MG63 (cell line): ENCODE results near the gene MTHFR. TPM values are rescaled to one million over a fixed set of nuclear protein-coding genes. Genes with fewer than 3 reads are reported as not detected.

Experiments
- DNase-seq: peaks from one replicate; pipeline ENCODE4 v3.0.0-alpha.2; 2020
- H3K27me3 ChIP-seq: fragments of 250-450 bp; sonication (Bioruptor Pico); 2 replicates; pipeline ENCODE4 v1.5.1; 2020; ENCODE audit warnings: mild to moderate bottlenecking, moderate library complexity
- H3K36me3 ChIP-seq: fragments of 250-450 bp; sonication (Bioruptor Pico); 2 replicates; pipeline ENCODE4 v1.5.1; 2020; ENCODE audit warnings: mild to moderate bottlenecking, moderate library complexity
- H3K4me3 ChIP-seq: fragments of 250-450 bp; sonication (Bioruptor Pico); 2 replicates; pipeline ENCODE4 v1.5.1; 2020; ENCODE audit warnings: mild to moderate bottlenecking, moderate library complexity
- H3K9me3 ChIP-seq: fragments of 250-450 bp; sonication (Bioruptor Pico); 2 replicates; pipeline ENCODE4 v1.5.1; 2020; ENCODE audit warnings: mild to moderate bottlenecking, moderate library complexity
- total RNA-seq: library from RNA; depleted of rRNA; stranded (reverse); fragments of >200 nt; shearing (Covaris generic); gene quantifications from 2 replicates; pipeline ENCODE4 v1.2.3, GENCODE V29; 2014; ENCODE audit warnings: low replicate concordance

MTHFR gene
- total RNA-seq, 1 experiment from 2014 or later = 7.8 TPM

- Histone ChIP-seq H3K27me3 (no peaks in the 10 kb centered on the region), H3K36me3 (no peaks in the 10 kb centered on the region), H3K4me3 (no peak overlapping the region), H3K9me3 (no peaks in the 10 kb centered on the region)
- no peak for DNase-seq
These were observed 26.7 kb downstream of the MTHFR start for GRCh38 chr1:11778844-11779623.

GRCh38 chr1:11778336-11778735, 27.4 kb downstream of the MTHFR start:
- H3K4me3 ChIP-seq = no peak overlapping the region
- no peaks in the 10 kb centered on the region for H3K36me3 ChIP-seq
- H3K27me3 ChIP-seq = no peaks in the 10 kb centered on the region
- no peaks in the 10 kb centered on the region for H3K9me3 ChIP-seq
- no peak for DNase-seq

- no peaks in the 10 kb centered on the region for H3K27me3 ChIP-seq
- H3K9me3 ChIP-seq = no peaks in the 10 kb centered on the region
- no peak for DNase-seq
- no peaks in the 10 kb centered on the region for H3K36me3 ChIP-seq
- H3K4me3 ChIP-seq = no peak overlapping the region
These were observed 28.0 kb downstream of the MTHFR start for GRCh38 chr1:11777658-11778322.

GRCh38 chr1:11774753-11775152, 31.0 kb downstream of the MTHFR start:
- Histone ChIP-seq H3K9me3 (no peaks in the 10 kb centered on the region), H3K27me3 (no peaks in the 10 kb centered on the region), H3K4me3 (no peak overlapping the region), H3K36me3 (no peaks in the 10 kb centered on the region)
- DNase-seq = no peak

- Histone ChIP-seq H3K36me3 (no peaks in the 10 kb centered on the region), H3K27me3 (no peaks in the 10 kb centered on the region), H3K9me3 (no peaks in the 10 kb centered on the region), H3K4me3 (no peak overlapping the region)
- DNase-seq = no peak
These were observed 33.3 kb downstream of the MTHFR start for GRCh38 chr1:11772458-11772857.

GRCh38 chr1:11771481-11772043, 34.2 kb downstream of the MTHFR start:
- no peak for DNase-seq
- Histone ChIP-seq H3K36me3 (no peaks in the 10 kb centered on the region), H3K27me3 (no peaks in the 10 kb centered on the region), H3K4me3 (no peak overlapping the region), H3K9me3 (no peaks in the 10 kb centered on the region)

- Histone ChIP-seq H3K9me3 (no peaks in the 10 kb centered on the region), H3K4me3 (no peak overlapping the region), H3K27me3 (no peaks in the 10 kb centered on the region), H3K36me3 (no peaks in the 10 kb centered on the region)
- no peak for DNase-seq
These were observed 35.8 kb downstream of the MTHFR start for GRCh38 chr1:11770011-11770410.

- no peak overlapping the region for H3K4me3 ChIP-seq
- no peaks in the 10 kb centered on the region for H3K9me3 ChIP-seq
- DNase-seq = no peak
- no peaks in the 10 kb centered on the region for H3K36me3 ChIP-seq
- no peaks in the 10 kb centered on the region for H3K27me3 ChIP-seq
These were observed 36.5 kb downstream of the MTHFR start for GRCh38 chr1:11769274-11769673.

- Histone ChIP-seq H3K27me3 (no peaks in the 10 kb centered on the region), H3K36me3 (no peaks in the 10 kb centered on the region), H3K4me3 (no peak overlapping the region), H3K9me3 (no peaks in the 10 kb centered on the region)
- DNase-seq = no peak
These were observed 36.9 kb downstream of the MTHFR start for GRCh38 chr1:11768821-11769220.

- Histone ChIP-seq H3K4me3 (no peak overlapping the region), H3K9me3 (no peaks in the 10 kb centered on the region), H3K36me3 (no peaks in the 10 kb centered on the region), H3K27me3 (no peaks in the 10 kb centered on the region)
- DNase-seq = no peak
These were observed 37.7 kb downstream of the MTHFR start for GRCh38 chr1:11767922-11768704.

- H3K36me3 ChIP-seq = no peaks in the 10 kb centered on the region
- no peak overlapping the region for H3K4me3 ChIP-seq
- no peaks in the 10 kb centered on the region for H3K27me3 ChIP-seq
- H3K9me3 ChIP-seq = no peaks in the 10 kb centered on the region
- DNase-seq = no peak
These were observed 39.4 kb downstream of the MTHFR start for GRCh38 chr1:11766429-11766776.

- Histone ChIP-seq H3K9me3 (no peaks in the 10 kb centered on the region), H3K4me3 (no peak overlapping the region), H3K36me3 (no peaks in the 10 kb centered on the region), H3K27me3 (no peaks in the 10 kb centered on the region)
- no peak for DNase-seq
These were observed 39.9 kb downstream of the MTHFR start for GRCh38 chr1:11765661-11766428.

GRCh38 chr1:11764519-11764918, 41.2 kb downstream of the MTHFR start:
- H3K4me3 ChIP-seq = no peak overlapping the region
- no peaks in the 10 kb centered on the region for H3K27me3 ChIP-seq
- no peaks in the 10 kb centered on the region for H3K36me3 ChIP-seq
- H3K9me3 ChIP-seq = no peaks in the 10 kb centered on the region
- DNase-seq = no peak

GRCh38 chr1:11764115-11764514, 41.6 kb downstream of the MTHFR start:
- DNase-seq = no peak
- no peak overlapping the region for H3K4me3 ChIP-seq
- H3K9me3 ChIP-seq = no peaks in the 10 kb centered on the region
- H3K27me3 ChIP-seq = no peaks in the 10 kb centered on the region
- H3K36me3 ChIP-seq = no peaks in the 10 kb centered on the region

GRCh38 chr1:11761988-11762406, 43.8 kb downstream of the MTHFR start, which contains the start of gene C1orf167:
C1orf167 (plus strand) TSS chr1:11762193; CDS start chr1:11764401, 2,208 bp downstream.
- H3K4me3 ChIP-seq = no peak within 1 kb of the TSS
- H3K36me3 ChIP-seq = no peaks in the 10 kb centered on the region
- no peak for DNase-seq

GRCh38 chr1:11761285-11761684, 44.5 kb downstream of the MTHFR start:
- Histone ChIP-seq H3K9me3 (peaks cover 5% of the 10 kb centered on the region; the same call in 1 of the 2 replicates), H3K27me3 (no peaks in the 10 kb centered on the region), H3K4me3 (no peak overlapping the region), H3K36me3 (no peaks in the 10 kb centered on the region)
- no peak for DNase-seq

More at GRCh38 chr1:11761988-11762406, 43.8 kb downstream of the MTHFR start, which contains the start of gene C1orf167:
- Histone ChIP-seq H3K9me3 (peaks cover 4% of the 10 kb centered on the region; the same call in 1 of the 2 replicates), H3K27me3 (no peaks in the 10 kb centered on the region)
